Measurements from ENCODE around the gene PXMP4.
"Not testable (repeated sequence)": the region's sequence is repeated elsewhere in the genome, so short reads cannot be mapped to it uniquely, and the experiment has no call there.

PXMP4 gene, protein sequence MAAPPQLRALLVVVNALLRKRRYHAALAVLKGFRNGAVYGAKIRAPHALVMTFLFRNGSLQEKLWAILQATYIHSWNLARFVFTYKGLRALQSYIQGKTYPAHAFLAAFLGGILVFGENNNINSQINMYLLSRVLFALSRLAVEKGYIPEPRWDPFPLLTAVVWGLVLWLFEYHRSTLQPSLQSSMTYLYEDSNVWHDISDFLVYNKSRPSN

DNA sequence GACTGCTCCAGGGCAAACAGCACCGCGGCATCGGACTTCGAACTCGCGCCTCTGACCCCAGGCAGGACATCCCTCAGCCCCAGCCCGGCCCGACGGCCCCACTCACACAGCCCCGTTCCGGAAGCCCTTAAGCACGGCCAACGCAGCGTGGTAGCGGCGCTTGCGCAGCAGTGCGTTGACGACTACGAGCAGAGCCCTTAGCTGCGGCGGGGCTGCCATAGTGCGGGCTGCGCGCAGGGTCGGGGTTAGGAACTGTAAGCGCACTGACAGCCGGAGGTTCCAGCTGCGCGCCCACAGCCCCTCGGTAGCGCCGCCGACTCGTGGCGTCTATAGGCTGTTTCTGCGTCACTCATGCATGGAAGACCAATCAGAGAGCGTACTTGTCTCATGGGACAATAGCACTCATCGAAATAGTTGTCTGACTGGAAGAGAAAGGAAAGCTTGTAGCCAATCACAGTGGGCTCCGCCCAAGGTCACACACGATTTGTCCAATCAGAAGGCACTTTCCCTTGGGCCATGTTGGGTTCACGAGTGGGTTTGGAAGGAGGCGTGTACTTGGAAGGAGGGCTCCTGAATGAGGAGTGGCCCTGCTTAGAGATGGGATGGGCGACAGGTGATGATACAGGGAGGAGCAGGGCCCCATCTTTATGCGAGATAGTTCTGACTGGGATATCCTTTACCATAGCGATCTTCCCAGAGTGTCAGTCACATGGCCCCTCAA is at the start of gene PXMP4:
PXMP4 (minus strand) TSS at position 322 of the 721 bp plus-strand sequence; CDS start at position 219, 103 bp downstream.
- peak within 1 kb of the TSS; percentile 35 for H3K4me3 ChIP-seq (ENCODE audit: low read depth, low read length)

DNA sequence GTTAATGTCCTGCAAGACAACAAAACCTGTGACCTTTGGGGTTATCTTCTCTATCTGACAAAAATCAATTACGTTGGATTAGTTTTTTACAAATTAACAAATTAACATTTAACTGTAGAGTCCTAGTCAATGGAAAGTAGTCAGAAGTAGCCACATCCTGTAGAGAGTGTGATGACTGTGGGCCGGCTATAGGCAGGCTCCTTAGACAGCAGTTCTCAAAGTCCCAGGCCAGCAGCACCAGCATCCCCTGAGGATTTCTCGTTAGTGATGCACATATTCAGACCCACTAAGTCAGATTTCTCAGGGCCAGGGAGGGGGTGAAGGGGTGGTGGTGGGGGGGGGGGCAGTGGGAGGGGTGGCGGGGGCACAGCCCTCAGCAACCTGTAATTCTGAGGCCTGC is 48.9 kb upstream of the PXMP4 start:
- H3K4me3 ChIP-seq (ENCODE audit: low read depth, low read length): no peak overlapping the region

DNA sequence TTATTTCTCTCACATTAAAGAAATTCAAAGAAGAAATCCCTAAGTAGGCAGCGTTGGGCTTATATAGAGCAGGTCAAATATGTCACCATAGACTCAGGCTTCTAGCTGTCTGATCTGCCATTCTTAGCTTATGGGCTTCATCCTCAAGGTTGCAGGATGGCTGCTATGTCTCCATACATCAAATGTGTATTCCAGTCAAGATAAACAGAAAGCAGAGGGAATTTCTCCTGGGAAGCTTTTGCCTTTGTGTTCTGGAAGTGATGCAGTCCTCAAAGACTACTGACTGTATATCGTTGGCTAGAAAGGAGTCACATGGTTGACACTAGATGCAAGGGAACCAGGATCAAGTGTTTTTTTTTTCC is 47.6 kb upstream of the PXMP4 start:
- no peak overlapping the region for H3K4me3 ChIP-seq (ENCODE audit: low read depth, low read length)

DNA sequence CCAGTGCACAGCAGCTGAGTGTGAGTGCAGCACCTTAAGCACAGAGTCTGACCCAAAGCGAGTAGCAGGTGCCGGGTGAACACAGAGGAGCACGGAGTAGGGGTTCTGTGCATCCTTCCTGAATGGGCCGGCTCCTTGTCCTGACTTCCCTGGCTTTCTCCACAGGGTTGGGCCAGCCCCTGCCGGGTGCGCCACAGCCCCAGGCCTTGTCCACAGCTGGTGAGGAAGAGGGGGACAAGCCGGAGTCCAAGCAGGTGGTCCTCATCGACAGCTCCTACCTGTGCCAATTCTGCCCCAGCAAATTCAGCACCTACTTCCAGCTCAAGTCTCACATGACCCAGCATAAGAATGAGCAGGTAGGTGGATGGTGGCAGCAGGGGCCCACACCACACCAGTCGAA is 46.6 kb upstream of the PXMP4 start:
- H3K4me3 ChIP-seq (ENCODE audit: low read depth, low read length): no peak overlapping the region

DNA sequence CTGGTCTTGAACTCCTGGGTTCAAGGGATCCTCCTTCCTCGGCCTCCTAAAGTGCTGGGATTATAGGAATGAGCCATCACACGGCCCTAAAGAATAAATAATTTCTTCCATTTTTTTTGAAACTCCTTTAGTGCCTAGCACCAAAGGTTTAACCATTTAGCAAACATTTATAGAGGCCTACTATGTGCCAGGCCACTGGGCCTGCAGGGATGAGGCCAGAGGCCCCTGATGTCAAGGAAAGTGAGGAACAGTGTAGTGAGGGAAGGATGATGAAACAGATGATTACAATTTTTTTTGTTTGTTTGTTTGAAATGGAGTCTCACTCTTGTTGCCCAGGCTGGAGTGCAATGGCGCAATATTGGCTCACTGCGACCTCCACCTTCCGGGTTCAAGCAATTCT is 45.5 kb upstream of the PXMP4 start:
- no peak overlapping the region for H3K4me3 ChIP-seq (ENCODE audit: low read depth, low read length)

DNA sequence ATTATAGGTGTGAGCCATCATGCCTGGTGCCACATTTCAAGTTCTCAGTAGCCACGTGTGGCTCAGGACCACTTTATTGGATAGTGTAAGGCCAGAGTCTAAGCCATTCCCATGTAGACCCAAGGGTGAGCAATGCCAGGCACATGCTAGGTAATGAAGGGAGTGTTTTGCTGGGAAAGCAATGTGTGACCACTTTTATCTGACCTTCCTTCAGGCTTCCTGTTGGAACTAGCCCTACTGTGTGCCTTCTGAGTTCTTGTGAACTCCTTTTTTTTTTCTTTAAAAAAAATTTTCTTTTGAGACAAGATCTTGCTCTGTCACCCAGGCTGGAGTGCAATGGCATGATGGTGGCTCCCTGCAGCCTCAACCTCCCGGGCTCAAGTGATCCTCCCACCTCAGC is 45.0 kb upstream of the PXMP4 start:
- H3K4me3 ChIP-seq (ENCODE audit: low read depth, low read length): no peak overlapping the region

DNA sequence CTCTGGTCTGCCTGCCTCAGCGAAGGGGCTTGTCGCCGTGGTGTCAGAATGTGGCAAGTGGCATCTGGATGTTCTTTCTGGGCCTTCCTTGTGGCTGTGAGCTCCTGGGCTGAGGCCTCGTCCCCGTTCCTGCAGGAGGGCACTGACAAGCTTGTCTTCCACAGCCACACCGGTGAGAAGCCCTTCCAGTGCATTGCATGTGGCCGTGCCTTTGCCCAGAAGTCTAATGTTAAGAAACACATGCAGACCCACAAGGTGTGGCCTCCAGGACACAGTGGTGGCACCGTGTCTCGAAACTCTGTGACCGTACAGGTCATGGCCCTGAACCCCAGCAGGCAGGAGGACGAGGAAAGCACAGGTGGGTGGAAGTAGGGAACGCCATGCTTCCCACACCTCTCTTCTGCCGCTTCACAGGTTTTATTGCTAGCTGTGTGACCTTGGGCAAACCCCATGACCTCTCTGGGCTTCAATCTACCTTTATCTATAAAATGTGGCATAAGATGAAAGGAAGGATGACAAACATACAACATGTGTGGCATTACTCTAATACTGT is 41.7 kb upstream of the PXMP4 start:
- H3K4me3 ChIP-seq (ENCODE audit: low read depth, low read length): no peak overlapping the region

DNA sequence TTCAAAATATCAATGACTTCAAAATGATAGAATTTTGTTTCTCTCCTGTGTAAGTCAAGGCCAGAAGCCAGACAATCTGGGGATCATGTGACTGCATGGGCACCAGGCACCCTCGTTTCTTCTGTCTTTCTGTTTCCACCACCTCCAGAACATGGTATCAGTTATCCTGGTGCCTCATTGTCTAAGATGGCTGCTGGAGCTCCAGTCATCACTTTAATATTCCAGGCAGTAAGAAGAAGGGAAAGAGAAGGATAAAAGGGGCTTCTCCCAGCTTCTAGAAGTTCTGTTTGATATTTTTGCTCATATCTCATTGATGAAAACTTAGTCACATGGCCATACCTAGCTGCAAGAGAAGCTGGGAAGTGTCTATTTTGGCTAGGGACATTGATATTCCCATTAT is 37.3 kb upstream of the PXMP4 start:
- H3K4me3 ChIP-seq (ENCODE audit: low read depth, low read length): no peak overlapping the region

DNA sequence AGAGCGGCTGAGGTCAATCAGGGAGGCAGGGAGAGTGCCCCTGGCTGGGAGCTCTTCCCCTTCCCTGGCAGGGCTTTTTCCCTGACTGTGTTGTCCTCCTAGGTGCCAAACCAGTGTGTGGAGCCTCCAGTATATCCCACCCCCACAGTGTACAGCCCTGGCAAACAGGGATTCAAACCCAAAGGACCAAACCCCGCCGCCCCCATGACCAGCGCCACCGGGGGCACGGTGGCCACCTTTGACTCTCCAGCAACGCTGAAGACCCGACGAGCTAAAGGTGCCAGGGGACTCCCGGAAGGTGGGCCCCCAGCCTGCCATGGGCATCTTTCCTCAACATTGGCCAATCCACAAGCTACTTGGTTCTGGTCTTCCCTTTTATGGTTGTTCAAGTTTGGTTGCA is 36.9 kb upstream of the PXMP4 start:
- no peak overlapping the region for H3K4me3 ChIP-seq (ENCODE audit: low read depth, low read length)

DNA sequence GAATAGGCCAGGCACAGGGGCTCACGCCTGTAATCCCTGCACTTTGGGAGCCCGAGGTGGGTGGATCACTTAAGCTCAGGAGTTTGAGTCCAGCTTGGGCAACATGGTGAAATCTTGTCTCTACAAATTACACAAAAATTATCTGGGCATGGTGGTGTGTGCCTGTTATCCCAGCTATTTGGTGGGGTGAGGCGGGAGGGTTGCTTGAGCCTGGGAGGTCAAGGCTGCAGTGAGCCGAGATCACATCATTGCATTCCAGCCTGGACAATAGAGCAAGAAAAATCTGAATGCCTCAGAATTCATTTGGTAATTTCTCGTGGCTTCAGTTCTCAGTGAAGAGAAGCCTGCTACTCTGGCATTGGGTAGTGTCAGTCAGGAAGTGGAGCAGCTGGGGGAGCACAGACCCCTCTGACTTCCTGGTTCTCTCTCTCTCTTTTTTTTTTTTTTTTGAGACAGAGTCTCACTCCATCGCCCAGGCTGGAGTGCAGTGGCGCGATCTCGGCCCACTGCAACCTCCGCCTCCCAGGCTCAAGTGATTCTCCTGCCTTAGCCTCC is 35.9 kb upstream of the PXMP4 start:
- not testable (repeated sequence) for H3K4me3 ChIP-seq (ENCODE audit: low read depth, low read length)

DNA sequence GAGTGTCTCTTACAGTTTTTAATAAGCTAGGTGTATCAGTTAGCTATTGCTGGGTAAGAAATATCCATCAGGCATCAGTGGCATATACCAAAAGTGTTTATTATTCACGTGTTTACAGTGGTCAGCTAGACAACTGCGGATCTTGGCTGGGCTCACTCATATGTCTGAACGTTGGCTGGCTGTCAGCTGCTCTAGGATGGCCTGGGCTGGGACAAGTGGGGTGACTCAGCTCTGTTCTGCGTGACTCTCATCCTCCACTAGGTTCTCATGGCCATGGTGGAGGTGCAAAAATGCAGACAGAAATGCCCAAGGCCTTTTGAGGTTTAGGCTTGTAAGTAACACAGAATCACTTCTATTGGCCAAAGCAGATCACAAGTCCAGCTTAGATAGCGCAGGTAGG is 33.7 kb upstream of the PXMP4 start:
- H3K4me3 ChIP-seq (ENCODE audit: low read depth, low read length): no peak overlapping the region

DNA sequence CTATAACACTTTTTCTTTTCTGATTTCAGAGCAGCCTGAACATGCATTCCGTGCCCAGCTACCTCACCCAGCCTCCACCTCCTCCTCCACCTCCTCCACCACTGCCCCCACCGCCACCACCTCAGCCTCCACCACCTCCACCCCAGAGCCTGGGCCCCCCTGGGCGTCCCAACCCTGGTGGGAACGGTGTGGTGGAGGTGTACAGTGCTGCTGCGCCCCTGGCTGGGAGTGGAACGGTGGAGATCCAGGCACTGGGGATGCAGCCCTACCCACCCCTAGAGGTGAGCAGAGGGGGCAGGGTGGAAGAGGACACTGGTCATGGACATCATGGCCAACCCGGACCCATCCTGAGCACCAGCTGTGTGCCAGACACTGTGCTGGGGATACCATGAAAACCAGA is 33.0 kb upstream of the PXMP4 start:
- H3K4me3 ChIP-seq (ENCODE audit: low read depth, low read length): no peak overlapping the region

DNA sequence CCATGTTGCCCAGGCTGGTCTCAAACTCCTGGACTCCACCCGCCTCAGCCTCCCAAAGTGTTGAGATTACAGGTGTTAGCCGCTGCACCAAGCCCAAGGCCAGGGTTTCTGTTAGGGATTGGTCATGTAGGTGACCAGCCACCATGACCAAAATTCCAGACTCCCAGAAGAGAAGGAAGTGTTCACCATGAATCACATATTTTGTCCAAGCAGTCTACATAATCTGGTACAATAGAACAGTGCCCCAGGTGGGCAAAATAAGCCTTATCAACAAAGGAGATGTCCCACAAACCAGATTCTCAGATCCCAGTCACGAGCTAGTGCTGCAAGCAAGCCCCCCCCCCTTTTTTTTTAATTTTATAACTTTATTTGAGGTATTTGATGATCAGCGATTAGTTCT is 31.7 kb upstream of the PXMP4 start:
- no peak overlapping the region for H3K4me3 ChIP-seq (ENCODE audit: low read depth, low read length)

DNA sequence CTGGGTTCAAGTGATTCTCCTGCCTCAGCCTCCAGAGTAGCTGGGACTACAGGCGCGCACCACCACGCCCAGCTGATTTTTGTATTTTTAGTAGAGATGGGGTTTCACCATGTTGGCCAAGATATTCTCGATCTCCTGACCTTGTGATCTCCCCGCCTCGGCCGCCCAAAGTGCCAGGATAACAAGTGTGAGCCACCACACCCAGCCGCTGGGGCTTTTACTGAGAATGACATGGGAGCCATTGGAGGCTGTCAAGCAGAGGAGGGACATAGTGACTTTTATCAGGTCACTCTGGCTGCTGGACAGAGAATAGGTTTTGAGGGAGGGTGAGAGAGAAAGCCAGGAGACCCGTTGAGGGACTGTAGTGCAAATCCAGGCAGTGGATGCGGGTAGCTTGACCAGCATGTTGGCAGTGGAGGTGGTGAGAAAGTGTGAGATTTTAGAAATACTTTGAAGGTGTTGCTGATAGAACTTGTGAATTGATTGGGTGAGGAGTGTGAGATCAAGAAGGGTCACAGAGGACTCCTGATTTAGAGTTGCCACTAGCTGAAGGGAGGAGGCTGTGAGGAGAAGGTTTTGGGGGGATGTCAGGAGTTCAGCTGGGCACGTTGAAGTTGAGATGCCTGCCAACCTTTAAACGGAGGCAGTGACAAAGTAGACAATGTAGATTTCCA is 26.4 kb upstream of the PXMP4 start:
- no peak overlapping the region for H3K4me3 ChIP-seq (ENCODE audit: low read depth, low read length)

DNA sequence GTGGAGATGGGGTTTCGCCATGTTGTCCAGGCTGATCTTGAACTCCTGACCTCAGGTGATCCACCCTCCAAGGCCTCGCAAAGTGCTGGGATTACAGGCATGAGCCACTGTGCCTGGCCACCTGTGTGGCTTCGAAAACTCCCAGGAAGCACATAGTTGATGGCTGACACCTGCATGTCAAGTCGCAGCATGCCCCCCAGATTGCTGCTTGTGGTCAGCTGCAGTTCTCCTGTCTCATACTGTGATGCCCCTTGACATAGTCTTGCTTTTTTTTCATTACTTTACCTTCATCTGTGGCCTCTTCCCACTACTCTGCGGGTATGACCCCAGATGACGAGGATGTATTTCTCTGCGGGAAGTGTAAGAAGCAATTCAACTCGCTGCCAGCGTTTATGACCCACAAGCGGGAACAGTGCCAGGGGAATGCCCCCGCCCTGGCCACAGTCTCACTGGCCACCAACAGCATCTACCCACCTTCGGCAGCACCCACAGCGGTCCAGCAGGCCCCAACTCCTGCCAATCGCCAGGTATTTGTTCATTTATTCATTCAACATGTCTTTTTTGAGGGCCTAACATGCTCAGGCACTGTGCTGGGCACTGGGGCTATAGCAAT is 24.8 kb upstream of the PXMP4 start:
- no peak overlapping the region for H3K4me3 ChIP-seq (ENCODE audit: low read depth, low read length)

DNA sequence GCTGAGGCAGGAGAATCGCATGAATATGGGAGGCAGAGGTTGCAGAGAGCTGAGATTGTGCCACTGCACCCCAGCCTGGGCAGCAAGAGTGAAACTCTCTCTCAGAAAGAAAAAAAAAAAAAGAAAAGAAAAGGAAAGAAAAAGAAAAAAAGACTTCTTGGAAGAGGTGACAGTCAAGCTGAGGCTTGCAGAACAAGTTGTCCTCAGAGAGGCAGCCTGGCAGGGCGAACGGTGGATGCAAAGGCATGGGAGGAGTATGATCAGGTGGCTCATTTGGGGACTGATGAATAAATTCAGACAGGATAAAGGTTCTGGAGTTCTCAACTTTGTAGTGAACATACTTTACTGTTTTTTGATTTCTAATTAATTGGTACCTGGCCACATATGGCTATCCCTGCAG is 24.1 kb upstream of the PXMP4 start:
- no peak overlapping the region for H3K4me3 ChIP-seq (ENCODE audit: low read depth, low read length)

DNA sequence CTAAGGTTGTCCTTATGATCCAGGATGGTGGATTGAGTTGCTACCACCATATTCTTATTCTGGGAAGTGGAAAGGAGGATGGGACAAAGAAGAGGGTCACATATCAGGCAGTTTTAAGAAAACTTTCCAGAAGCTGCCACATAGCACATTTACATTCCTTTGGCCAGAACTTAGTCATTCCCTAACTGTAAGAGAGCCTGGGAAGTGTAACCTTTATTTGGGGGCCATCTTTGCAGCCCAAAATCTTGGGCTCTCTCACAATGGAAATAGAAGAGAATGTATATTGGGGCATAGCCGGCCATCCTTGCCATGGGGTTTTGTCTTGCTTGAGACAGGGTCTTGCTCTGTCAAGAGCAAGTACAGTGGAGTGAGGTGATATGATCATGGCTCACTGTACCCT is 20.1 kb upstream of the PXMP4 start:
- H3K4me3 ChIP-seq (ENCODE audit: low read depth, low read length): no peak overlapping the region

DNA sequence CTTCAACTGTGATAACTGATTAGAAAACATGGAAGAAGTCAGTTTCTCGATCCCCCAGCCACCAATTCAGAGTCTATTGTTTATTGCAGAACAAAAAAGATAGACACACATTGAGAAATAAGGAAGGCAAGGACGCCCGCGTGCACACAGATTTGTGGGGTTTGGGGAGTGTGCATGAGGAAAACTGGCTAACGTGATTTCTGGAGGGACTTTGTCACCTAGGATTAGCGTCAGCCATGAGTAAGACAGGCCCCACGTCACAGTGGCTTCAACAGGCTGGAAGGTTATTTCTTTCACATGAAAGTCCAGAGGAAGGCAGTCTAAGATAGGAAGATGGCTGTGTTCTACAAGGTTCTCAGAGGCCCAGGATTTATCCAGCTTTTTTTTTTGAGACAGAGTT is 19.4 kb upstream of the PXMP4 start:
- H3K4me3 ChIP-seq (ENCODE audit: low read depth, low read length): no peak overlapping the region

DNA sequence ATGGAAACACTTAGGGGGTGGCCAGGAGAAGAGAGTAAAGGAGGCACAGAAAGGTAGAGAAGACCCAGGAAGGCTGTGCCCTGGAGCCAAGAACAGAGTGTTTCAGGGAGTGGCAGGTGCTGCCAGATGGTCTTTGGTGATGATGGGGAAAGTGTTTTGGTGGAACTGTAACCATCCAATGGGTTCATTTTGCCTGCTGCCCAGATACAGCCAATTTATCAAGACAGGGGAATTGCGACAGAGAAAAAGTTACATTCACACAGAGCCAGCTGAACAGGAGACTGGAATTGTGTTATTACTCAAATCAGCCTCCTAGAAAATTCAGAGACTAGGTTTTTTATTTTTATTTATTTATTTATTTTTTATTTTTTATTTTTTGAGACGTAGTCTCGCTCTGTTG is 16.9 kb upstream of the PXMP4 start:
- H3K4me3 ChIP-seq (ENCODE audit: low read depth, low read length): no peak overlapping the region

DNA sequence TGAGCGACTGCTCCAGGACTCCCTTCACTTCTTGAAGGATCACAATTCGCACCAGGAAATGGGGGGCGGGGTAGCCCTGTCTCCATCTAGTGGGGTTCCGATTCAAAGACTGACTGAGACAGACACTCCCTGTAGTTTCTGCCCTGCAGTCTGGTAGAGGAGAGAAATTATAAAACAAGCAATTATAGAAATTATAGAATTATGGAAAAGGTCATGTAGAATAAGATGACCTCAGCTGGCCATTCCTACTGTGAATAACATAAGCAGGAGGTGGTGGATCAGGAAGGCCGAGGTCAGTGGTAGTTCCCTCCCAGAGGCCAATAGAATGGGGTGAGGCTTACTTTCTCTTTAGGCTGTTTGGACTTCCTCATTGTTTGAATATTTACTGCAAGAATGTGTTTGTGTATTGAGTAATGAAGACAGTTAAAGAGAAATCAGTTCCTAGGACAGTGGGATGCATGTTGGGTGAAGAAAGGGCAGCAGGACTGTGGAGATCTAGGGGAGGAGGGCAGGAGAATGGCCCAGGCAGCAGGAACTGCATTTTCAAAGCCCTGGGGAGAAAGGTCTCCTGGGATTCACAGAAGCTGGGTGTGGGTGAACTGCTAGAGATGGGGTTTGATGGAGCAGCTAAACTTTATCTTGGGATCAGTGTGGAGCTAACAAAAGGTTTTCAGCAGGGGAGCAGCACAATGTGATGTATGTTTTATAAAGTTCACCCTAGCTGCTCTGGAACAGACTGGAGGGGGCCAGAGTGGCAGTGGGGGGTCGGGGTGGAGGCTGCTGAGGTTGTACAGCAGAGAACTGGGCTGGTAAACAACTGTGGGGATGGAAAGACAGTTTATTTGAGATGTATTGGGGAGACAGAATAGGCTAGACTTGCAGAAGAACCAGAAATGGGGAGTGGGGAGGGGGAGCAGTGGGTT is 13.8 kb upstream of the PXMP4 start:
- H3K4me3 ChIP-seq (ENCODE audit: low read depth, low read length): no peak overlapping the region

Data from iPS-11a (cell line).